ENCODE measurements around the gene MLPH. TPM values are rescaled to one million over a fixed set of nuclear protein-coding genes. Genes with fewer than 3 reads are reported as not detected.

Gene MLPH
- total RNA-seq, 1 donor from 2014 or later: 22.5 TPM

DNA sequence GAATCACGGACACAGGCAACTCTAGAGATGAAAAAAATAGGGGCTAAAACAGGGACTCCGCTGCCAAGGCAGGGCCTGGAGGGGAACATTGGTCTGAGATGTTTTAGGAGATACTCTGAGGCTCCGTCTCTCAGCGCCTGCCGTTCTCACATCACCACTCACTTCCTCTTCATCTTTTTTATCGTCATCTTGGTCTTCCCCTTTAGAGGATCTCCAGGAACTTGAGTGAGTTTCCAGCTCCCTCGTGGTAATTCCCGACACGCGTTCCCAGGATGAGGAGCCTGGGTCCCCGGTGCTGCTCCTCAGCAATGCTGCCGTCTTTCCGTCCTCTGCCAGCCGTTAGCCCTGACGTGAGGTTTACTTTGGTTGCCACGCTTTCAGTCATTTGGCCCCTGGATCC, 16.1 kb downstream of the MLPH start:
- DNase-seq (ENCODE audit: extremely low spot score, unreplicated experiment): no peak
- H3K4me1 Mint-ChIP-seq (ENCODE audit: unreplicated experiment): peaks cover 51% of the 10 kb centered on the region
- H3K27ac Mint-ChIP-seq (ENCODE audit: unreplicated experiment): no peak overlapping the region
- no peak overlapping the region for H3K4me3 Mint-ChIP-seq (ENCODE audit: unreplicated experiment)
- no peak for TF ChIP-seq CTCF (IDR thresholded peaks at IDR 0.05)
- H3K27me3 Mint-ChIP-seq (ENCODE audit: unreplicated experiment): no peaks in the 10 kb centered on the region
- H3K9me3 Mint-ChIP-seq (ENCODE audit: unreplicated experiment): no peaks in the 10 kb centered on the region
- H3K36me3 Mint-ChIP-seq (ENCODE audit: unreplicated experiment): peaks cover 17% of the 10 kb centered on the region

DNA sequence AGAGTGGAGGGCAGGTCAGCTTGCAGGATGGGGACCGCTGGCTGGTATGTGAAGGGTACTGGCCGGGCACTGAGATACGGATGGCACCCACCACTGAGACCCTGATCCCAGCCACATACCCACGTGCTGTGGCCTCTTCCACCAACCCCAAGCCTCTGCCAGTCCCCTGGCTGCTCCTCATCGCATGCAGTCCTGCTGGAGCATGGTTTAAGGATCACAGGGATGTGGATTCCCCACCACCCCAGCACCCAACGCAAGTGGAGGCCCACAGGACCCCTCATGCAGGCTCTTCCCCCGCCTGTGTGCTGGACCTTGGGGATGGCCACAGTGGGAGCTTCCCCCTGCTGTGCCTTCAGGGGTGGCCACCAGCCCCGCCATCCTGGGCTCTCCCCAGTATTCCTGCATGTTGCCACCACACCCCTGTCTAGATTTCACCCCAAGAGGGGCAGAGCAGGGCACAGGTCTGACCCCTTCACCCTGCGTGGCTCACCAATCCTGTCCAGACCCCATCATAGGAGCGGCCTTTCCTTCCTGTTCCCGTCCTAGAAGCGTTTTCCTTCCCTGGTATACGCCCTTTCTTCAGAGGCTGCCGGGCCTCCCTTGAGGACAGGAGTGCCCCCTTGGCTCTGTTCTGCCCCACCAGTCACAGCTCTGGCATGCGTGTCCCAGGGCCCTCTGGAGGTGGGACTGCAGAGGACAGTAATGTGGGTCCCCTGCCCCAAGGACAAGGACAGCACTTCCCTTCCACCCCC, 18.3 kb downstream of the MLPH start:
- H3K27ac Mint-ChIP-seq (ENCODE audit: unreplicated experiment): no peak overlapping the region
- H3K4me3 Mint-ChIP-seq (ENCODE audit: unreplicated experiment): no peak overlapping the region
- DNase-seq (ENCODE audit: extremely low spot score, unreplicated experiment): no peak
- no peaks in the 10 kb centered on the region for H3K9me3 Mint-ChIP-seq (ENCODE audit: unreplicated experiment)
- H3K4me1 Mint-ChIP-seq (ENCODE audit: unreplicated experiment): peaks cover 51% of the 10 kb centered on the region
- peaks cover 22% of the 10 kb centered on the region for H3K36me3 Mint-ChIP-seq (ENCODE audit: unreplicated experiment)
- no peak for TF ChIP-seq CTCF (IDR thresholded peaks at IDR 0.05)
- no peaks in the 10 kb centered on the region for H3K27me3 Mint-ChIP-seq (ENCODE audit: unreplicated experiment)

DNA sequence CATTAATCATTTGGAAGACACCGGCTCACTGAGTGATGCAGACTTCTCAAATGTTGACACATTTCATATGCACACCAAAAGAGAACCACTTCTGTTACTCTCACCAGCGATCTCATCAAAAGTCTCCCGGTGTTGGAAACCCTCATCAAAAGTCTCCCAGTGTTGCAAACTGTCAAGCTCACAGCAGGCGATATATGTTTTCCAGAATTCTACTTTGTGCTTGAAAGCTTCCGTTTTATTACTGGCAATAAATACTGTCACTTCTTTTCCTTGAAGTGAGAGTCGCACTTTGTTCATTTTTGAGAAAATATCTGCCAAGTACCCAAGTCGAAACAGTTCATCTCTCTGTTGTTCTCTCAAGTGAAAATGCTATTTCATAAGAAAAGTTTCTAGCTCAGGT, 20.5 kb downstream of the MLPH start:
- Mint-ChIP-seq H3K4me1 (ENCODE audit: unreplicated experiment) (peaks cover 32% of the 10 kb centered on the region), H3K27me3 (ENCODE audit: unreplicated experiment) (no peaks in the 10 kb centered on the region), H3K4me3 (ENCODE audit: unreplicated experiment) (no peak overlapping the region), H3K36me3 (ENCODE audit: unreplicated experiment) (peaks cover 22% of the 10 kb centered on the region), H3K9me3 (ENCODE audit: unreplicated experiment) (no peaks in the 10 kb centered on the region), H3K27ac (ENCODE audit: unreplicated experiment) (no peak overlapping the region)
- no peak for DNase-seq (ENCODE audit: extremely low spot score, unreplicated experiment)
- no peak for TF ChIP-seq CTCF (IDR thresholded peaks at IDR 0.05)

- Mint-ChIP-seq H3K9me3 (ENCODE audit: unreplicated experiment) (no peaks in the 10 kb centered on the region), H3K4me3 (ENCODE audit: unreplicated experiment) (no peak overlapping the region), H3K27me3 (ENCODE audit: unreplicated experiment) (no peaks in the 10 kb centered on the region), H3K4me1 (ENCODE audit: unreplicated experiment) (peaks cover 33% of the 10 kb centered on the region), H3K27ac (ENCODE audit: unreplicated experiment) (no peak overlapping the region), H3K36me3 (ENCODE audit: unreplicated experiment) (peaks cover 21% of the 10 kb centered on the region)
- no peak for TF ChIP-seq CTCF (IDR thresholded peaks at IDR 0.05)
- no peak for DNase-seq (ENCODE audit: extremely low spot score, unreplicated experiment)
Observed at GRCh38 chr2:237508361-237508760, 21.3 kb downstream of the MLPH start.

GRCh38 chr2:237509151-237509550, 22.1 kb downstream of the MLPH start:
- peaks cover 32% of the 10 kb centered on the region for H3K4me1 Mint-ChIP-seq (ENCODE audit: unreplicated experiment)
- H3K9me3 Mint-ChIP-seq (ENCODE audit: unreplicated experiment): no peaks in the 10 kb centered on the region
- H3K27ac Mint-ChIP-seq (ENCODE audit: unreplicated experiment): no peak overlapping the region
- H3K27me3 Mint-ChIP-seq (ENCODE audit: unreplicated experiment): no peaks in the 10 kb centered on the region
- peaks cover 17% of the 10 kb centered on the region for H3K36me3 Mint-ChIP-seq (ENCODE audit: unreplicated experiment)
- no peak for TF ChIP-seq CTCF (IDR thresholded peaks at IDR 0.05)
- H3K4me3 Mint-ChIP-seq (ENCODE audit: unreplicated experiment): no peak overlapping the region
- no peak for DNase-seq (ENCODE audit: extremely low spot score, unreplicated experiment)

All from osteocyte (in vitro differentiated cells).